Measurements from ENCODE around the gene FN3K.

DNA sequence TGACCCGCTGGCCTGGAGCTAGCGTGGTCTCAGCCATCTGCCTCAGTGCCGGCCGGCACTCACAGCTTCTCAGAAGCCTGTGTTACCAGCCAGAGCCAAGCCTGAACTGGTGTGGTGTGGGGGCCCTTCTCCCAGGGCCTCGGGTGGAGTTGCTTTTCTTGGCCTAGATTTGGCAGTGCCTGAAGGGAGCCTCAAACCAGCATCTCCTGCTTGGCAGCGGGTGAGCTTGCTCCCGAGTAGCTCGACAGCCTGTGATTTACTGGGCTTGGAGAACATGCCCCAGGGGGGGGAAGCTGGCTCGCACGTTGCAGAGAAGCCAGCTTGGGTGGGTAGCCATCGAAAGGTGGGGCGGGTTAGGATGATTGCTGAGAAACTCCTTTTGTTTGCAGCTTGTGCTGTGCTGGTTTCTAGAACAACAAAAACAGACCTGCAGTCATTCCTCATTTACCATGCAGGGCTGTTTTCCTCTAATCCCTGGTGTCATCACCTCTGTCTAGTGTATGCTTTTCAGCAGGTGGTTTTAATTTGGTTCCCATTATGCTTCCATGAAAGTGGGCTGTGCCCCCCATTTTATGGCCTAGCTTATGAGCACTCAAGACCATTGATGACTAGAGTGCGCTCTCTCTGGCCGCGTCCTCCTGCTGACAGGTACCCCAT is 58.7 kb downstream of the FN3K start:
- TF ChIP-seq POLR2A (IDR thresholded peaks at IDR 0.05) (no peak), CTCF (IDR thresholded peaks at IDR 0.05) (no peak), EP300 (IDR thresholded peaks at IDR 0.05) (no peak)

Measured in tibial nerve (tissue), 4 donors.